Activated CD8-positive, alpha-beta memory T cell treated with anti-CD3 and anti-CD28 coated beads for 4 hours (primary cell): Measurements from ENCODE around the gene RAB30.
"Not testable (repeated sequence)": the region's sequence is repeated elsewhere in the genome, so short reads cannot be mapped to it uniquely, and the experiment has no call there.

Experiments used
- DNase-seq, 2 donors: peaks; one replicate each; pipeline ENCODE4 v3.0.0-alpha.2; 2020; ENCODE audit warnings: low read depth in 2 of 2

Gene RAB30

DNA sequence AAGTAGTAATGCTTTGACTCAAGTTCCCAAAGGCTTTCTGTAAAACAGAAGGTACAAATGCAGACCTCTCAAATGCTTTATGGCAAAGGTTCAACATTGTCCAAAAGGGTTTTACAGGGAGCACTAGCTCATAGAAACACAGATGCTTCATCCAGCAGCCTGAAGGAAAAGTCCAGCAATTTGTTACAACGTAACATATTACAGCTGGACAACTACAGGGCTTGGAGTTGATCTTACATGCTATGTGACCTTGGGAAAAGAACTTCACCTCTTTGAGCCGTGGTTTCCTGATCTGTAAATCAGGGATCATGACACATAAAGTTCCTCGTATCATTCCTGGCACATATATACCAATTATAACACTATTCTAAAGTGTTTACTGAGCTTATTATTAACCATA, 85.3 kb downstream of the RAB30 start:
- DNase-seq, result no peak

DNA sequence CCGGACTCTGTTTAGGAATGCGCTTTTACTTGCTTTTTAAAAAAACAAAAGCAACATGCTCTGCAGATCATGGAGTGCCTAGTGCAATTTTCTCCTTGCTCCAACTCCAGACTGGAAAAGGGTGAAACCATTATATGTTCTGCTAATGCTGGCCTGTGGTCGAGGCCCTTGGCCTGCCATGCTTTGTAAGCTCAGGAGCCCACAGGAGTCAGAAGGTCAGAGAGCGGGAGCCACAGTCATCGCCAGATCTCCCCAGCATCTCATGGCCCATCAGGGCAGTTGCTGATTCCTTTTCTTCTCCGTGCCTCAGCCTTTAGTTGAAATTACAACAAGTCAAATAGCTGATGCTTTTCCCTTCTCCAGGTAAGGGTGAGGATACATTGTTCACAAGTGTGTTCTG, 89.8 kb downstream of the RAB30 start:
- DNase-seq, result no peak

DNA sequence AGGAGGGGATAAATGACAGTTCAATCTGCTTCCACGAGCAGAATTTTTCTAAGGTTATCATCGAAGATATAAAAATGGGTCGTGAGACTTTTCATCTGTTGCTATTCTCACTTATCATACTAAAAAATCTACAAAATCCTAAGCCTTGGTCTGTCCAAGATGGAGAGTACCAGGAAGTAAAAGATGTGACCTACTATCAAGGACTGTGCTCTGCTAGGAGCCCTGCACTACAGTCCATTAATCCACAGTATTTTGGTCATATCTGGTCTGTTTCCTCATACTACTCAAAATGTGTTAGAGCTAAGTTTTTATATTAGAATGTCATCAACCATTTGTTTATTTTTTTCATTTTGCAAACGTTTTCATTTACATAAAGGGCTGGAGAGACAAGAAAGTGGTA, 90.8 kb downstream of the RAB30 start:
- no peak for DNase-seq

DNA sequence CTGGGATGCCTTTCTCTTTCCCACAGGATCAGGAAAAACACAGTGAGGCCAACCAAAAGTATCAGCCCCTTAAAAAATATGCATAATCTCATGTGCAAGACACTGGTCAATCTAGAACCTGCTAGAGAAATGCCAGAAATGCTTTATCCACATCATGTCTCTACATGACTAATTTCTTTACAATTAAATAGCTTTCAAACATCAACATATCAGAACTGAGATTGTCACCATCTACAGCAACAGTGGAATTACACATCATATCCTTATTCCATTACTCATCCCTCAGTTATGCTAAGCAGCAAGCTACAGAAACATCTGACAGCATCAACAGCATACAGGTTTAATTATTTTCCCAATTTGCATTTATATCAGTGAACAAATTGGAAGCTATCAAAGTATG, 91.4 kb downstream of the RAB30 start:
- DNase-seq, result no peak

DNA sequence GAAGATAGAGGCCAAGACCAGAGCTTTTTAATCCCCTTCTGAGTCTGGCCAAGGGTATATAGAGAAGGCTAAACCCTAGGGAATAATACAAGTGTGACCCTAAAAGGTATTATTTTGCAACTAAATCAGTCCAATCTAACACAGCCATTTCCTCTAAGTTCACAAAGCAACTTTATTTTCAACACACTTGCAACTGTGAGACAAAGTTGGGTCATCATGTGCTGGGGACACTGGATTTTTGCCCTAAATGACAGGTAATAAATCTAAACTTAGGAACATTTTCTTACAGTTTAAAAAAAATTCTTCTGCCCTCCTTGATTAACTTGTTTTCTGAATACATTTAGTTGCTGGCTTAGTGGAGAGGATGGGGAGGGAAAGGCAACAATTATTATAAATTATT, 91.9 kb downstream of the RAB30 start:
- DNase-seq, result no peak

DNA sequence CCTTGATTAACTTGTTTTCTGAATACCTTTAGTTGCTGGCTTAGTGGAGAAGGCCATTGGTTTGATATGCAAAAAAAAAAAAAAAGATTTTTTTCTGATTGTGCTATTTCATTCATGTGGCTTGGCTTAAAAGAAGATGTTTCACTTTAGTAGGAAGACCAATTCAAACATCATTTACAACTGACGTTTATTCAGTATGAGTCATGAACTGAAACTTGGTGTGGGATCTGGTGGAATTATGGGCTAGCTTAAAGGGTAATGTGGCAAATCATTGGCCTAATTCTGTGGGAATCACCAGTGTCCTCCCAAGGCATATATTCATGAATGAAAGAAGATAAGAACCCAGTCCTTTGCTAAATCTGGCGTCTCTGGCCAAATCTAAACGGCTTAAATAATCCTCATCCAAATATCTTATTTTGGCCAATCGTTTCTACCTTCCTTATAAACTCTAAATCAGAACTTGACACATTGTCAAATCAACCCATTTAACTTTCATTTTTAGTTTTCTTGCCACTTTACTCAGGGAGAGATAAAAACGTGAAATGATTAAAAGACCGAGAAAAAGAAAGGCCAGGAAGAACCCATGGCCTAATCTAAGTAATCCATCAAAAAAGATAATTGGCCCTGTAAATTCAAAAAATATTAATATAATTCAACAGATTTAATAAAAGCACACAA, 93.1 kb downstream of the RAB30 start:
- DNase-seq, result no peak

DNA sequence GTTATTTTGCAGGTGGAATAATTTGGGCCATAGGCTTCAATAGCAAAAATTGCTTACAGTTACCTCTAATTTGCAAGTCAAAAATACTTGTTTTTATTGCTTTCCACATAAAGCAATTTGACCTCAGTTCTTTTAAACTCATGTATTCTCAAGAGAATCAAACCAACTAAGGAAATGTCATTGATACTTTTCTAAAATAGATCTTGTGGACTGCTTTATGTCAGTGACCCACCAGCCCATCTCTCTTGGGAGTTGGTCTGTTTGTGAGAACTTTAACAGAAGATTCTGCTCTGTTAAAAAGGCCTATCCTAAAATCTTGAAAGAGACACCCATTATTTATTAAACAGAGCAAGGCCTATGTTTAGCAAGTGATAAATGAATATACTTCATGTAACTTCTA, 94.9 kb downstream of the RAB30 start:
- DNase-seq, result no peak

DNA sequence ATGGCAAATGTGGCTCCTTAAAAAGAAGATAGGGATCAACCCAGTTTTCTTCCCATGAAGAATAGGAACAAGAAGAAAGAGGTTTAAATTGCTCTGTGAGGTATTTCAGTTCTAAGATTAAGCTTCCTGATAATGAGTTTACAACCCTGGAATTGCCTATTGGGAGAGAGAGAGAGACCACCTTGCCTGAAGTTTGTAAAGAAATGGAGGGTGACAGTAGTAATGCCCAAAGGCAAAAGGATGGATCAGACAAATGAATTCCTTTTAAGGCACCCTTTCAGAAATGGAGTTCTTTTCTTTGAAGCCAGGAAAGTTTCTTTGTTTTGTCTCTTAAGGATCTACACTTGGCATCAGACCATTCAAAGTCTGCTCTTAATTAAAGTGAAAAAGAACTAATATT, 95.8 kb downstream of the RAB30 start:
- no peak for DNase-seq

DNA sequence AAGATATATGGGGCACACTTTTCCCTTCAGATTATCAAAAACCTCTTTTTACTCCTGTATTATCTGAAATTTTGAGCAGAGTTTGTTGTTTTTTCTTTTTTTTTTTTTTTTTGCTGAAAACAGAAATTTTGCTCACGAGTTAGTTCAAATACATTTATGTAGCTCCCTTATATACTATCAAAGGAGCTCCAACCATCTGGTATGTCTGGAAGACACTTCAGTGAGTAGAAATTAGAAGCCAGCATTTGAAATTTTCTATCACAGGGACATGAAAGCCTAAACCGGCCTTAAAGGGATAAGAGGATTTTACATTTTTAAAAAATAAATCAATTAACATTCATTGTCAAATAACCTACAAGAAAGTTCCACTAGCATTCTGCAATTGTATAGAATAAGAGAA, 96.8 kb downstream of the RAB30 start:
- no peak for DNase-seq

DNA sequence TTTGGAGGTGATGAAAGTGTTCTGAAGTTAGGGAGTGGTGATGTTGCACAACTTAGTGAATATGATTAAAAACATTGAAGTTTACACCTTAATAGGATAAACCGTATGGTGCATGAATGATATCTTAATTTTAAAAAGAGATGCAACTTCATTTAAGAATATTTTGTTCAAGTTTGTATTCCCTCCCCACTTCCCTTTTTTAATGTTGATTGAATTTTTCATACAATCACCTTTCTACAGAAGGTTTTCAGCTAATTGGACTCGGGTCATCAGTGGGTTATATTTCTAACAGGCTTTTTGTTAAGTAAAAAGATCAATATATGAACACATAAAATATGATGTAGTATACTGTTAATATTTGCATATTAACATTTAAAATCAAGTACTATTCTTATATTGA, 97.6 kb downstream of the RAB30 start:
- no peak for DNase-seq

DNA sequence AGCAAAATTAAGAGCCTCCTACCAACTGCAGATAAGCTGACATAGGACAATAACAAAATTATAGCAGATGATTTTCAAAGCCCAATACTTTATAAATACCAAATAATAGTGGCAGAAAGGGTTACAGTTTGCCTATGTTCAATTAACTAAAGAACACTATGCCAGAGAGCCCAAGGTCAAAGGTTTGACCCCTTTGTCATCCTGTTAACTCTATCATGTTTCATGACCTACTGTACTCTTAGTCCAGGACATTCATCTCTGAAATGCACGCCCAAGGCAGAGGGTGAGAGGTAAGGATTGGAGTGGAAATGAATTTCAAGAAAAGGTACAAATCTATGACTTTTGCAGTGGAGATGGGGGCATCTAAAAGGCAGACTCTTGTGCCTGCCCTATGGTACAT, 99.6 kb downstream of the RAB30 start:
- no peak for DNase-seq

DNA sequence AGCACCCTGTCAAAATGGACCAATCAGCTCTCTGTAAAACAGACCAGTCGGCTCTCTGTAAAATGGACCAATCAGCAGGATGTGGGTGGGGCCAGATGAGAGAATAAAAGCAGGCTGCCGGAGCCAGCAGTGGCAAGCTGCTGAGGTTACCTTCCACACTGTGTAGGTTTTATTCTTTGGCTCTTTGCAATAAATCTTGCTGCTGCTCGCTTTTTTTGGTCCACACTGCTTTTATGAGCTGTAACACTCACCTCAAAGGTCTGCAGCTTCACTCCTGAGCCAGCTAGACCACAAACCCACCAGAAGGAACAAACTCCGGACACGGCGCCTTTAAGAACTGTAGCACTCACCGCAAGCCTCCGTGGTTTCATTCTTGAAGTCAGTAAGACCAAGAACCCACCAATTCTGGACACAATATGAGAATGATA, 100.2 kb downstream of the RAB30 start:
- DNase-seq, result not testable (repeated sequence)

DNA sequence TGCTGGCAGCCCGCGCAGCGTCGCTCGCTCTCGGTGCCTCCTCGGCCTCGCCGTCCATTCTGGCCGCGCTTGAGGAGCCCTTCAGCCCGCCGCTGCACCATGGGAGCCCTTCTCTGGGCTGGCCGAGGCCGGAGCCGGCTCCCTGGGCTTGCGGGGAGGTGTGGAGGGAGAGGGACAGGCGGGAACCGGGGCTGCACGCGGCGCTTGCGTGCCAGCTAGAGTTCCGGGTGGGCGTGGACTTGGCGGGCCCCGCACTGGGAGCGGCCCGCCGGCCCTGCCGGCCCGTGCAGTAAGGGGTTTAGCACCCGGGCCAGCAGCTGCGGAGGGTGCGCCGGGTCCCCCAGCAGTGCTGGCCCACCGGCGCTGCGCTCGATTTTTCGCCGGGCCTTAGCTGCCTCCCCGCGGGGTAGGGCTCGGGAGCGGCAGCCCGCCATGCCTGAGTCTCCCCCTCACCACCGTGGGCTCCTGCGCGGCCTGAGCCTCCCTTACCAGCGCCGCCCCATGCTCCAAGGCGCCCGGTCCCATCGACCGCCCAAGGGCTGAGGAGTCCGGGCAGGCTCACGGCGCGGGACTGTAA, 101.1 kb downstream of the RAB30 start:
- not testable (repeated sequence) for DNase-seq

DNA sequence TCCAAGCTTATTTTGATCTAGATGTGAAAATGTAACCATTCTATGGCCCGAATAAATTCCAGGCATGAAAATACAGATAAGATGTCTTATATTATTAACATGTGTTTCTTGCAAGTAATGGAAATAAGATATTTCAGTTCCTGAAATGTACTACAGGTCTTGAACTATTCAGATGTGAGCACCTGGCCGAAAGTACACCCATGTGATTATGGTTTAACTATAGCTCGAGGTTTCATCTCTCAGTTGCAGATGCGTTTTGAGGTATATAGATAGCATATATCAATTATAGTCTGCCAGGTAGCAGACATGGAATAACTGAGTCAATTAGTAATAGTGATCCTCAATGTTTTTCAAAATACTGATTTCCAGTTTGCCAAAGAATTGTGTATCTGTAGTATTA, 101.9 kb downstream of the RAB30 start:
- DNase-seq, result no peak

DNA sequence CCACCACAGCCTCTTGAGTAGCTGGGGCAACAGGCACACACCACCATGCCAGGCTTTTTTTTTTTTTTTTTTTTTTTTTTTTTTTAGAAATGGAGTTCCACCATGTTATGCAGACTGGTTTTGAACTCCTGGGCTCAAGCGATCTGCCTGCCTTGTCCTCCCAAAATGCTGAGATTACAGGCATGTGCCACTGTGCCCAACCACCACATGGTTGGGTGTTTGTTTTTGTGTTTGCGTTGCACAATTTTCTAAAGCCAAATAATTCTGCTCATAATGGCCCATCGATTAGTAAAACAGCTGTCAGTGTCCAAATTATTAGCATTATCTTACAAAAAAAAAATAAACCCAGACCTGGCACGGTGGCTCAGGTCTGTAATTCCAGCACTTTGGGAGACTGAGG, 104.3 kb downstream of the RAB30 start:
- no peak for DNase-seq

DNA sequence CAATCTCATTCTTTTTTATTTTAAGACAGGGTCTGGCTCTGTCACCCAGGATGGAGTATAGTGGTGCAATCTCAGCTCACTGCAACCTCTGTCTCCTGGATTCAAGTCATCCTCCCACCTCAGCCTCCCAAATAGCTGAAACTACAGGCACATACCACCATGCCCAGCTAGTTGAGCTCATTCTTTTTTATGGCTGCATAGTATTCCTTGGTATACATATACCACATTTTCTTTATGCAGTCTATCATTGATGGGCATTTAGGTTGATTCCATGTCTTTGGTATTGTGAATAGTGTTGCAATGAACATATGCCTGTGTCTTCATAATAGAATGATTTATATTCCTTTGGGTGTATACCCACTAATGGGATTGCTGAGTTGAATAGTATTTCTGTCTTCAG, 109.7 kb downstream of the RAB30 start:
- not testable (repeated sequence) for DNase-seq

DNA sequence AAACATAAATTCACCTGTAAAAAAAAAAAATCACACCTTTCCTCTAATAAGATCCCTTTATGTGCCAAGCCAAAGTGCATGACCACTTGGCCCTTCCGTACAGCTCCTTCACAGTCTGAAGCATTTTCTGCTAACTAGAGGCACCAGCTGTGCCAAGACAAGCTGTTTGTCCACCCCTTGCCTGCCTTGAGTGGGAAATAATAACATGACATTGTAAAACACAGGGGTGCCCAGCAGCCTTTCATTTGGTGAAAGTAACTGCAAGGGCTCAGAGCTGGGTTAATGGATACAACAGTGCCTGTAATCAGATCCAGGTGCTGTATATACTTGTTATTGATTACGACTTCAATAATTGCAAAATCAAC, 110.9 kb downstream of the RAB30 start:
- no peak for DNase-seq

DNA sequence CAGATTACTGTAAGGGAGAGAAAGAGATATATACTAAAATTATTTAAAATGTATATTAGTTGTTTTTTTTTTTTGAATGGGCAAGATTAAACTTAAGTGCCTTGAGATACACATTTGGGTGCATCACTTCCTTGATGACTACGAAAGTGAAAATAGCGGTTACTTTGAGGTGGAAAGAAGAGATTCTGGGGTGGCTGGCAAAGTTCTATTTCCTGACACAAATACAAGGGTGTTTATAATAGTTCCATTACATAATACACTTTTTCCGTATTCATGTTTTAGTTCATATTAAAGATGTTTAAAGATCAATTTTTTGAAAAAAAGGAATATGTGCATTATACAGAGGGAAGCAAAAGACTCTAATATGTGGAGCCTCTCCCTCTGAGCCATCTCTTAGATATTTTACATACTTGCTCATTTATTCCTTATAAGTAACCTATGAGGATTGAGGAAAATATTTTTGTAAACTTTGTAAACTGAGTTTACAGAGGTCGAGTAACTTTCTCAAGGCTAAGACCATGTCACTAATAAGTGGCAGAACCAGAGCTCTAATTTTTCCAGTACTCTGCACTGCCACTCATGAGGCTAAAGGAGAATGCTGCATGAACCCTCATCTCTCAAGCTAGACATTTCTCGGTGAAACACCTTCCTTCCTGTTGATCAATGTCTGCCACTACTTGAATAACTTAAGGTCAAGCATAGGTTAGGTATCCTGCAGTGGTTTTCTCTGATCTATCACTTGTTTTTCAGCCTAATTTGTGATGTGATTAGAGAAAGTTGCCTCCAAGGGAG, 111.5 kb downstream of the RAB30 start:
- peak; percentile 17 to 26 for DNase-seq

DNA sequence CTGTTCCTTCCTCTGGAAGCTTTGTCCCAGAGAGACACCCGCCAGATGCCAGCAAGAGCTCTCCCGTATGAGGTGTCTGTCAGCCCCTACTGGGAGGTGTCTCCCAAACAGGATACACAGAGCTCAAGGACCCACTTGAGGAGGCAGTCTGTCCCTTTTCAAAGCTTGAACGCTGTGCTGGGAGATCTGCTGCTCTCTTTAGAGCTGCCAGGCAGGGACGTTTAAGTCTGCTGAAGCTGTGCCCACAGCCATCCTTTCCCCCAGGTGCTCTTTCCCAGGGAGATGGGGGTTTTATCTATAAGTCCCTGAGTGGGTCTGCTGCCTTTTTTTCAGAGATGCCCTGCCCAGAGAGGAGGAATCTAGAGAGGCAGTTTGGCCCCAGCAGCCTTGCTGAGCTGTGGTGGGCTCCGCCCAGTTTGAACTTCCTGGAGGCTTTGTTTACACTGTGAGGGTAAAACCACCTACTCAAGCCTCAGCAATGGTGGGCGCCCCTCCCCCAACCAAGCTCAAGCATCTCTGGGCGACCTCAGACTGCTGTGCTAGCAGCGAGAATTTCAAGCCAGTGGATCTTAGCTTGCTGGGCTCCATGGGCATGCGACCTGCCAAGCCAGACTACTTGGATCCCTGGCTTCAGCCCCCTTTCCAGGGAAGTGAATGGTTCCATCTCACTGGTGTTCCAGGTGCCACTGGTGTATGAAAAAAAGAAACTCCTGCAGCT, 115.8 kb downstream of the RAB30 start:
- DNase-seq, result peak; percentile 40 to 49

DNA sequence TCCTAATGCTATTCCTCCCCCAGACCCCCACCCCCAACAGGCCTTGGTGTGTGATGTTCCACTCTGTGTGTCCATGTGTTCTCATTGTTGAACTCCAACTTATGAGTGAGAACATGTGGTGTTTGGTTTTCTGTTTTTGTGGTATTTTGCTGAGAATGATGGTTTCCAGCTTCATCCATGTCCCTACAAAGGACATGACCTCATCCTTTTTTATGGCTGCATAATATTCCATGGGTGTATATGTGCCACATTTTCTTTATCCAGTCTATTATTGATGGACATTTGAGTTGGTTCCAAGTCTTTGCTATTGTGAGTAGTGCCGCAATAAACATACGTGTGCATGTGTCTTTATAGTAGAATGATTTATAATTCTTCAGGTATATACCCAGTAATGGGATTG, 121.2 kb downstream of the RAB30 start:
- DNase-seq, result not testable (repeated sequence)

DNA sequence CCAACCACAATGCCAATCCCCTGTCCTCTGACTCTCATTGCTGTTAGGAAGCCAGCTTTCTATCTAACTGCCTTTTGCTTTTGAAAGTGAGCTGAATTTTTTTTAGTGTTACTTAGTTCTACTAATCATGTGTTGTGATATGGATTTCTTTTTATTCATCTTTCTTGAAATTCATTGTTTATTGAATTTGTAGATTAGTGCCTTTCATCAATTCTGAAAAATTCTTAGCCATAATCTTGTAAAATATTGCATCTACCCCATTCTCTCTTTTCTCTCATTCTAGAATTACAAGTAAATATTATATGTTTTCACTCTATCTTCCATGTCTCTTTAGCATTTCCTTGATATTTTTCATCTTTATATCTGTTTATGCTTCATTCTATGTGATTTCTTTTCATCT, 122.3 kb downstream of the RAB30 start:
- no peak for DNase-seq

DNA sequence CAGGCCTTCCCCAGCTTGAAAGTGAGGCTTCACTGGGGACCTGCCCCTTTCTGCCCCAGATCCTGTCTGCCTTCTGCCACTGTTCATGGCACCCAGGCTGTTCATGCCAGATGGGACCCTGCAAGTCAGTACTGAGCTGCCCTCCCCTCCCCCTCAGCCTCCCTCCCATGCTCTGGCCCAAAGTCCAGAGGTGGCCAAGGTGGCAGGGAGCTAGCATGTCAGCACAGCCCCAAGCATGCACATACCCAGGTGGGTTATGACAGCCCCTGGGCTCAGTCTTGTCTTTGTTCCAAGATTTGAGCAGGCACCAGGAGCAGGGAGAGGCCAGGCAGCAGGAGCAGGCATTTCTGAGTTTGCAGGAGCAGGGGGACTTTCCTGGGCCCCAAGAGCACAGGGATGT, 126.0 kb downstream of the RAB30 start:
- no peak for DNase-seq

DNA sequence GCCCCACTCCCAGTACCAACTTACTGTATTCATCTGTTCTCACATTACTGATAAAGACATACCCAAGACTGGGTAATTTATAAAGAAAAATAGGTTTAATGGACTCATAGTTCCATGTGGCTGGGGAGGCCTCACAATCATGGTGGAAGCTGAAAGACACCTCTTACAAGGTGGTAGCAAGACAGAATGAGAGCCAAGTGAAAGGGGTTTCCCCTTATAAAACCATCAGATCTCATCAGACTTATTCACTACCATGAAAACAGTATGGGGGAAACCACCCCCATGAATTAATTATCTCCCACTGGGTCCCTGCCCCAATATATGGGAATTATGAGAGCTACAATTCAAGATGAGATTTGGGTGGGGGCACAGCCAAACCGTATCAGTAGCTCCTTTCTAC, 126.7 kb downstream of the RAB30 start:
- DNase-seq, result not testable (repeated sequence)
